HG03378 (cell line): ENCODE measurements around the gene ZDBF2.
"Not testable (repeated sequence)": the region's sequence is repeated elsewhere in the genome, so short reads cannot be mapped to it uniquely, and the experiment has no call there.

Experiments
- ATAC-seq: cut with Tn5 transposase; IDR thresholded peaks from one replicate; pipeline ENCODE4 v1.9.1; 2021; ENCODE audit warnings: mild to moderate bottlenecking, moderate library complexity; ENCODE audit not compliant: unreplicated experiment

ZDBF2 gene

DNA sequence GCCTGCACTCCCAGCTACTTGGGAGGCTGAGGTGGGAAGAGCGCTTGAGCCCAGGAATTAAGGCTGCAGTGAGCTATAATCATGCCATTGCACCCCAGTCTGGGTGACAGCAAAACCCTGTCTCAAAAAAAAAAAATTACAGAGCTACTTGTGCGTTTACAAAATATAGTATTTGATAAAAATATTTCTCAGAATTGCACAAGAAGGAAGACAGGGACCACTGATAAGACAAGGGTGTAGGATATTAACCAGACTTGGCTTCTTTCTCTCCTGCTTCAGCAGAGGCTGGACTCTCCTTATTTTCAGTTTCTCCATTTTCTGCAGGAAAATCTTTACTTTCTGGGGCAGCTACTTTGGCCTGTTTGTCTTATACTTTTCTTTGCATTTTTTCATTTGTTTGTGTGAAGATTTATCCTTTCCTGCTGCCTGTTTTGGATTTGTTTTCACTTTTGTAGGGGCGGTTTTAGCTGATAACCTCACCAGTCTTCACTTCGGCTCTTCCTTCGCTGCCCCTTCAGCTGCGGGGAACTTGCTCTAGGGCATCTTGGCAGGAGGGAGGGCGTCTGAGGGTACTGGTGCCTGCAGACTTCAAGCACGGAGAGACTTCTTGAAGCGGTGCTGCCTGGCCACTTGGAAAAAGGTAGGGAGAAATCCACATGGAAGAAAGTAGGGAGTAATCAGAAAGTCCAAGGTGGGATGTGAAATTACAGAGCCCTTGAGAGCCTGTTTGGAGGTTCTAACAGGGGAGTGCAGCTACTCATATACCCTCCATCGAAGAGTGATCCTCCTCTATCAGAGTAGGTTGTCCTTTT is 14.9 kb upstream of the ZDBF2 start:
- ATAC-seq, result no peak

- ATAC-seq, result peak; percentile 89
Observed at GRCh38 chr2:206260188-206261012, 14.1 kb upstream of the ZDBF2 start.

- ATAC-seq, result no peak
Observed at GRCh38 chr2:206263959-206264603, 10.4 kb upstream of the ZDBF2 start.

DNA sequence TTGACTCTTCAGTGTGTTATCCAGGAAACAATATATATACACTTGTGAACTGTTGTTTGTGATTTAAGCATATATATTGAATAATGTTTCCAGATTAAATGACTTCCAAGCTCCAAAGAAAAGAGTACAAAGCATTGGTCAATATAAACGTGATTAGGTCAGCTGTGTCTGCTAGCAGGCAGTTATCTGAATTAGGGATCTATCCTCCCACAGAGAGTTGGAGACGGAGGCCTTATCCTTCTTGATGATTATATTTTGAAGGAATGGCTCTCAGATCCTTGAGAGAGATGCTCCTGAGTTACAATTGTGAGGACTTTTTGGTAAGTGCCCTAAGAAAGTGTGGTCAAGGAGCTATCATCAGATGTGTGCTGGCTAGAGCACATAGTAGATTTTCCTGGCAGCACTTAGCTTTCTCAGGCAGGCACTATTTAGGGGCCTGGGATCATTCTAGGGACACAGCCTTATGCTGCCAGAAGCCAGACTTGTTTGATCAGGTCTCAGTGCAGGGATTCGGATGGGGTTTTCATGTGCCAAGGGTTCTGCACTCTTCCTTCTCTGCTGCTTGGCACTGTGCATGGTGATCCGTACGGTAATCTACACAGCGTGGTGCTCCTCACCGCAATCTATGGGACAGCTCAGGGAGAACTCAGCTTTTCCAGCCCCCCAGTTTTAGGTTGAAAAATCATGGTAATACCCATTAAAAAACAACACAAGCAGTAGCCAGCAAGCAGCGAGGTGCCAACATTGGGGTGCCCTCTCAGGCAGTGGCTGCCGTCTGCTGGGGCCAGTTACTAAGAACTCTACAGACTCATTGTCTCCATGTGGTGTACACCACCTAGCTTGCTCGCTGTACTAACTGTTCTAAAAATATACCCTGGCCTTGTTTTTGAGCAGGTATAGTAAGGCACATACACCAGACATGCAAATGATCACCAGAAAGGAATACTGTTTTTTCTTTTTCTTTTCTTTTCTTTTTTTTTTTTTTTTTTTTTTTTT is 8.0 kb upstream of the ZDBF2 start:
- no peak for ATAC-seq

DNA sequence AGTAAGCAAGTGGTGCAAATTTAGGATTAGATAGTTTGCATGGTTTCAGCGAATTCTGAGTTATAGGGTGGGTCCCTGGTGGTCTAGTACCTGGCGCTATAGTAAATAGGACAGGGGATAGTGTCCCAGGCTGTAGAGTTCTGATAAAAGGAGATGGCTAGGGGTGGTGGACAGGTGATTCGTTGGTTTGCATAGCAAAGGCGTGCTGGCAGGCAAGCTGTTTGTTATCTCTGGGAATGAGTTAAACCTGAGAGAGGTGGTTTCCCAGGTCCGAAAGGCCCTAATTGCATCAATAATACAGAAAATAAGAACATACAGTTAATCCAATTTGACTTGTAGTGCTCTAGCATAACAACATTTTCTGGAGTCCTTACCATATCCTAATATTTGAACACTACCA is 6.9 kb upstream of the ZDBF2 start:
- no peak for ATAC-seq

- no peak for ATAC-seq
Observed at GRCh38 chr2:206271065-206271464, 3.4 kb upstream of the ZDBF2 start.

- ATAC-seq, result no peak
Observed at GRCh38 chr2:206273905-206274304, 558 bp upstream of the ZDBF2 start.

DNA sequence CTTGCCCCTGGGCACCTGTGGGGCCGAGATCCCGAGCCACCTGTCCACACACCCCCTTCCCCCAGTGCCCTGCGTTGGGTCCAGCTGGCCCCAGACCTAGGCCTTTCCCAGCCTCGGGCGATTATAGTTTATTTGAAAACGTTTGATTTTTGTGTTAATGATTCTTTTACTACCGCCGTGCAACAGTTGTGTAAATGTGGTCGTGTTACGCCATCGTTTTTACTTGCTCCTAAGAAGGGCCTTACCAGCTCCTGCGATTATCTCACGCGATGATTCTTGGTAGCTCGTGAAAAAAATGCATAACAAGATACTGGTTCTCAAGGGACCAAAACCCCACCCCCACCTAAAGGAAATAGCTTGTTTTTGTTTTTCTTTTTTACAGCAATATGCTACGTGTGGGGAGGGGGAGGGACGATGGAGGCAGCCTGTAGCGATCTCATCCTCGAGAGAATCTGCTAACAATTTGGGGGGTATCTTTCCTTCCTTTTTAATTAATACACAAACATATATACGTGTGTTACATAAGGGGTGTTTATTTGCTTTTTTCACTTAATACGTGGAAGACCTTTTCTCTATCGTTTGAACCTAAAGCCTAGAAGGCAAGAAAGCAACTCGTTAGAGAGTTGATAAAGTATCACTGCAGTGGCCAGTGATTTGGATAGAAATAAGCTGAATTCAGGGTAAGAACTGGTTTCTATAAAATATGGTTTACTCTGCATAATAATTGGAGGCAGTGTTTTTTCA is 1.0 kb downstream of the ZDBF2 start:
- peak; percentile 28 for ATAC-seq

DNA sequence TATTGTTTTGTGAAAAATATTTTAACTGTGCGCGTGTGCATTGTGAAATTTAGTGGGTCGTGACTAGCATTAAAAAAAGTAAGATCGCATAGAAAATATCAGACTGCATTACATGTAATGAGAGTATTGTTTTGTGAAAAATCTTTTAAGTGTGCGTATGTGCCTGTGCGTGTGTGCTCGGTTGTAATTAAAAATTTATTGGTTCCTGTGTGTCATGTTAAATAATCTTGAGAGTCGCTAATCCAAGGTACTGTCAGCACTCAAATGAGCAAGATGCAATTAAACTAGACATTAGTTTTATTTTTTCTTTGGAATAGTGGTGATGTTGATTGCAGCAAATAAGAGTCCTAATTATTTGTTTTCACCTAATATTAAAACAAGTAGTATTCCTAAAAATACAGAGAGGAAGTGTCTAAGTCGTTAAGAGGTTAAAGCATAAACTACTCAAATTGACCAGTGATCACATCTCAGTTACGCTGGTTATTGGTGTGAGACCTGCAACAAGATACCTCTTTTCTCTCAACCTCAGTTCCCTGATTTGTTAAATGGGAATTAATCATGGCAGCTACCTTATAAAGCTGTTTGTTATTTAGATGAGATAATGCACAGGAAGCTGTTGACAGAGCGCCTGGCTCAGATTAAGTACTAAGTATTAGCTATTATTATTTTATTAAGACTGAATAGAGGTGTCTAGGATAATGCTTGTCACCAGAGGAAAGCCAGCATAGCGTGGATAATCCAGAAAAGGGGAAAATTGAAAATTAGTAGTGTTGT is 1.9 kb downstream of the ZDBF2 start:
- ATAC-seq, result no peak

DNA sequence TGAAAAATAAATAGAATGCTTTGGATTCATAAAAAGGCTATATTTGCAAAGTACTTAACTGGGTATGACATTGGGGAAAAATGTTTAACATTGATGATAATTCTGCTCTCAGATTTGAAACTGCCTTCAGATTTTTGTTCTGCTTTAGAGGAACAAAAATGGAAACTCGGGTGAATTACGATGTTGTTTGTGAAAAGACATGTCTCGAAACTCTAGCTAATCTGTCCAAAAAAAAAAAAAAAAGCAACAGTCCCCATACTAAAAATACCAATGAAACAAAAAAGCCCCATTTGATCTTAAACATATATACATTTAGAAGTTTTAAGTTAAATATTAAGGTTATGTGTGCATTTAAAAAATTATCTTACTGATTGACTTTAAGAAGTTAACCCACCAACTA is 3.0 kb downstream of the ZDBF2 start:
- ATAC-seq, result no peak

- ATAC-seq, result no peak
Observed at GRCh38 chr2:206282746-206283145, 8.3 kb downstream of the ZDBF2 start.

- no peak for ATAC-seq
Observed at GRCh38 chr2:206287197-206287596, 12.7 kb downstream of the ZDBF2 start.

- ATAC-seq, result no peak
Observed at GRCh38 chr2:206289391-206289790, 14.9 kb downstream of the ZDBF2 start.

DNA sequence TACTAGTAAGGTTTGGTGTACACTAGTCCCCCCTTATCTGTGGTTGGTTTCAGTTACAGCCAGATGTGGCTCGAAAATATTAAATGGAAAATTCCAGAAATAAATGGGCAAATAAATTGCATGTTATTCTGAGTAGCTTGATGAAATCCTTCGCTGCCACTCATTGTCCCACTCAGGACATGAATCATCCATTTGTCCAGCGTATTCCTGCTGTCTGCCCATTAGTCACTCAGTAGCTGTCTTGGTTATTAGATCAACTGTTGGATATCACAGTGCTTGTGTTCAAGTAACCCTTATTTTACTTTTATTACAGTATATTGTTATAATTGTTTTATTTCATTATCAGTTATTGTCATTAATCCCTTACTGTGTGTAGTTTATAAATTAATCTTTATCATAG is 21.7 kb downstream of the ZDBF2 start:
- no peak for ATAC-seq

GRCh38 chr2:206299608-206300007 is 25.1 kb downstream of the ZDBF2 start:
- ATAC-seq, result not testable (repeated sequence)

DNA sequence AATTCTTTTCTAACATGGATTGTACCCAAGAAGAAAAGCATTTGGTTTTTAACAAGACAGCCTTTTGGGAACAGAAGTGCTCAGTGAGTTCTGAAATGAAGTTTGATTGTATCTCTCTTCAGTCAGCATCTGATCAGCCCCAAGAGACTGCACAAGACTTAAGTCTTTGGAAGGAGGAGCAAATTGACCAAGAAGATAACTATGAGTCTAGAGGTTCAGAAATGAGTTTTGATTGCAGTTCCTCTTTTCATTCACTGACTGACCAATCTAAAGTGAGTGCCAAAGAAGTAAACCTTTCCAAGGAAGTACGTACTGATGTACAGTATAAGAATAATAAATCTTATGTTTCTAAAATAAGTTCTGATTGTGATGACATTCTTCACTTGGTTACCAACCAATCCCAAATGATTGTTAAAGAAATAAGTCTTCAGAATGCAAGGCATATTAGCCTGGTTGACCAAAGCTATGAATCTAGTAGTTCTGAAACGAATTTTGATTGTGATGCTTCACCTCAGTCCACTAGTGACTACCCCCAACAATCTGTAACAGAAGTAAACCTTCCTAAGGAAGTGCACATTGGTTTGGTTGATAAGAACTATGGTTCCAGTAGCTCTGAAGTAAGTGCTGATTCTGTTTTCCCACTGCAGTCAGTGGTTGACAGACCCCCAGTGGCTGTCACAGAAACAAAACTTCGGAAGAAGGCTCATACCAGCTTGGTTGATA is 31.2 kb downstream of the ZDBF2 start:
- ATAC-seq, result peak; percentile 60

DNA sequence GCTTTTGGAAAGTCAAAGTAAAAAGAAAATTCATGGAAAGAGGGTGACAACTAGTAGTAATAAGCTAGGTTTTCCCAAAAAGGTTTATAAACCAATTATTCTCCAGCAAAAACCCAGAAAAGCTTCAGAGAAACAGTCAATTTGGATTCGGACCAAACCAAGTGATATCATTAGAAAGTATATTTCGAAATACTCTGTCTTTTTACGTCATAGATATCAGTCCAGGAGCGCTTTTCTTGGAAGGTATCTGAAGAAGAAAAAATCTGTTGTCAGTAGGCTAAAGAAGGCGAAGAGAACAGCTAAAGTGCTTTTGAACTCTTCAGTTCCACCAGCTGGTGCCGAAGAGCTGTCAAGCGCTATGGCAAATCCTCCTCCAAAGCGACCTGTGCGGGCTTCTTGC is 36.6 kb downstream of the ZDBF2 start:
- ATAC-seq, result no peak

DNA sequence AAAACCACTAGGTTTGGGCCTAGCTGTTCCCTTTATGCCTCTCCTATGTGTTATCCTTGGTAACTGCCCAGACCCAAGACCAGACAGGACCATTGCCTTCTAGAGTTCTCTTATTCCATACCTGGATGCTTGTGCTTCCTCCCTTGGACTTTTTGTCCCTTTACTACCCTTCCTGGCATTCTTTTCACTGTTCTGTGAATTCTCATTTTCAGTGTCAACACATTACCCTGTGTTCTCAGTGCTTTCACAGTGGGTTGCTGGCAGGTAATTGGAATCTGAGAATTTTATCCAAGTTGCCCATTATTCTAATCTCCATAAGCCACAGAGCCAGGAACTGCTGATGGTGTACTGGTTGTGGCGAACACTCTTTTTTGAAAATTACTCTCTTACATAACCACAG is 41.7 kb downstream of the ZDBF2 start:
- ATAC-seq, result no peak
